ENCODE measurements around the gene ATIC. TPM values are rescaled to one million over a fixed set of nuclear protein-coding genes. Genes with fewer than 3 reads are reported as not detected.

Gene ATIC
- total RNA-seq, 4 donors from 2014 or later: 20.5 to 57.6 (median 29.8) TPM

GRCh38 chr2:215320679-215321078 lies 8.8 kb downstream of the ATIC start:
- Histone ChIP-seq H3K27me3 (no peaks in the 10 kb centered on the region), H3K36me3 (no peaks in the 10 kb centered on the region), H3K4me1 (no peaks in the 10 kb centered on the region), H3K4me3 (no peak overlapping the region), H3K27ac (no peak overlapping the region), H3K9me3 (no peaks in the 10 kb centered on the region)
- DNase-seq: no peak
- intact Hi-C loops (cut with DNase I; ENCODE audit: low total_unique reads): no loop called here
- TF ChIP-seq CTCF (IDR thresholded peaks at IDR 0.05) (no peak), POLR2A (IDR thresholded peaks at IDR 0.05) (no peak)

DNA sequence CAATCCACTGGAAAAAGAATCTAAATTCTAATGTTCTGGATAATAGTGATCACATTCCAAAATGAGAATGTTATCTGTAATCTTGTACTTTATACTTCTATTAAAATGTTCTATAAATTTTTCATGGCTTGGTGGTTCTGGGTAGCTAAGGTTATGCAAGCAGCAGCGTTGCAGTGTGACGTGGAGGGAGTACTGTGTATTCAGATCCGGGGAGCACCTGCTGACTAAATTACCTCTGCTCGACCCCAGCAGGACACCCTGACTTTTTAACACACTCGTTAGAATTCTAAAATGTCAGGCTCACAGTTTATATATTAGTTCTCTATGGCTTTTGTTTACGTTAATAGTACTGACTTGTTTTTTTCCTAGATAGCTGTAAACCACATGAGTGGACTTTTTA lies 13.0 kb downstream of the ATIC start:
- H3K27ac ChIP-seq: peak overlapping the region; percentile 12 to 13
- no peak overlapping the region for H3K4me3 ChIP-seq
- H3K36me3 ChIP-seq: no peaks in the 10 kb centered on the region
- intact Hi-C loops (cut with DNase I; ENCODE audit: low total_unique reads): no loop called here
- H3K4me1 ChIP-seq: no peaks in the 10 kb centered on the region
- H3K27me3 ChIP-seq: no peaks in the 10 kb centered on the region
- TF ChIP-seq CTCF (IDR thresholded peaks at IDR 0.05): no peak
- TF ChIP-seq POLR2A (IDR thresholded peaks at IDR 0.05): no peak
- H3K9me3 ChIP-seq: no peaks in the 10 kb centered on the region
- no peak for DNase-seq

GRCh38 chr2:215328066-215328465 lies 16.2 kb downstream of the ATIC start:
- no peaks in the 10 kb centered on the region for H3K9me3 ChIP-seq
- H3K4me3 ChIP-seq: no peak overlapping the region
- no peaks in the 10 kb centered on the region for H3K4me1 ChIP-seq
- DNase-seq: no peak
- no peak for TF ChIP-seq POLR2A (IDR thresholded peaks at IDR 0.05)
- no peak for TF ChIP-seq CTCF (IDR thresholded peaks at IDR 0.05)
- H3K36me3 ChIP-seq: no peaks in the 10 kb centered on the region
- no peak overlapping the region for H3K27ac ChIP-seq
- intact Hi-C loops (cut with DNase I; ENCODE audit: low total_unique reads): no loop called here
- H3K27me3 ChIP-seq: no peaks in the 10 kb centered on the region

DNA sequence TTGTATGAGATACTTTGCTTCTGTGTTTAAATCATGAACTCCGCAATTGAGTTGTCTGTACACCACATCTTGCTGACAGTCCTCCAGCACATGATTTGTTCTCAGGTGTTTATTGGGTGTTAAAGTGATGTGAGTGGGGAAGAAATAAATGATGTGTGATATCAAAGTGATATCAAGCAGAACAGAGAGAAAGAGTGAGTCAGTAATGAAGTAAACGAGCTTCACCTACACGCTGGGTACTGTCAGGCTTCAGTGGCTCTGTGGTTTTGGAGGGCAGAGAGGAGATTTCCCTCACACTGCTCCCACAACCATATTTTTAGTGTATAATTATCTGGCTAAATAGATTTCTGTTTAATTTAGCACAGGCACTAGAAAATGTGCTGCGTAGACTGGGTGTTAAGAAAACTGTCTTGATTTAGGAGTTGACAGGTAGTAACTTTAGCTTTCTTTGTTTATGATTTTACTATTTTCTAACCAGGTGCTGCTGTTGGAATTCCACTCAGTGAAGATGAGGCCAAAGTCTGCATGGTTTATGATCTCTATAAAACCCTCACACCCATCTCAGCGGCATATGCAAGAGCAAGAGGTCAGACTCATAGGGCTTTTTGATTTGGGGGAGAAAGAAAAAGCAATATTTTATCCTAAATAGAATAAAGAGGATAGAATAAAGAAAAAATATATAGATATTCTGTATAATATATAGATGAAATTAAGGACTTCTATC lies 21.2 kb downstream of the ATIC start:
- no peaks in the 10 kb centered on the region for H3K27me3 ChIP-seq
- TF ChIP-seq POLR2A (IDR thresholded peaks at IDR 0.05) (no peak), CTCF (IDR thresholded peaks at IDR 0.05) (no peak)
- H3K4me1 ChIP-seq: no peaks in the 10 kb centered on the region
- H3K36me3 ChIP-seq: no peaks in the 10 kb centered on the region
- no peak overlapping the region for H3K4me3 ChIP-seq
- H3K27ac ChIP-seq: no peak overlapping the region
- DNase-seq: no peak
- intact Hi-C loops (cut with DNase I; ENCODE audit: low total_unique reads): no loop called here
- H3K9me3 ChIP-seq: no peaks in the 10 kb centered on the region

DNA sequence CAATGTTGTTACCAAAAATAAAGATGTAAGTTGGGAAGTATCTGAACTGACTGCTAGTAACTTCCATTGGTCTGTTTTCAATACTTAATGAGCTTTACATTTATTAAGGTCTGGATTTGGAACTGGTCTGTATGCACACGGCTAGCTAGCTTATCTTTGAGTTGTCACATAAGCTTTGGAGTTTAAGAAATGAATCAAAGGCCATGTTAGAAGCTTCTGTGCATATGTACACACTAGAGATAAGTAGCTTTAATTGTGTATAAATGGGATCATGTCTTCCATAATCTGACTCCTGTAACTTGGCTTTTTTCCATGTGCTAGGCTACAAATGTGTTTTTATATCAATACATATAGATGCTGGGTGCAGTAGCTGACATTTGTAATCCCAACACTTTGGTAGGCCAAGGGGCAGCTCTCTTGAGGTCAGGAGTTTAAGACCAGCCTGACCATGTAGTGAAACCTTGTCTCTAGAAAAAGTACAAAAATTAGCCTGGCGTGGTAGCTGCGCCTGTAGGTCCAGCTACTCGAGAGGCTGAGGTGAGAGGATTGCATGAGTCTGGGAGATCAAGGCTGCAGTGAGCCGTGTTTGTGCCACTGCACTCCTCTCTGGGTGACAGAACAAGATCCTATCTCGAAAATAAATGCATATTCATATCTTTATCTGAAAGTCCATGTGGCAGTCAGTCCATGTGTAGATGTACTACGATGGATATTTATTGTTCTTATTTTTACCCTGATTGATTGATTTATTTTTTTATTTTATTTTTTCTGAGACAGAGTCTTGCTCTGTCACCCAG lies 27.2 kb downstream of the ATIC start:
- Histone ChIP-seq H3K27ac (no peak overlapping the region), H3K27me3 (no peaks in the 10 kb centered on the region), H3K36me3 (no peaks in the 10 kb centered on the region), H3K4me1 (no peaks in the 10 kb centered on the region), H3K4me3 (no peak overlapping the region), H3K9me3 (no peaks in the 10 kb centered on the region)
- TF ChIP-seq CTCF (IDR thresholded peaks at IDR 0.05) (no peak), POLR2A (IDR thresholded peaks at IDR 0.05) (no peak)
- DNase-seq: no peak
- intact Hi-C loops (cut with DNase I; ENCODE audit: low total_unique reads): no loop called here

All from uterus (tissue), 4 donors.